ENCODE results near the gene ANO6. TPM values are rescaled to one million over a fixed set of nuclear protein-coding genes. Genes with fewer than 3 reads are reported as not detected.
A peak's percentile ranks its signal among the peaks of the same experiment; 100 is the strongest.

Gene ANO6
- total RNA-seq, 1 experiment from 2014 or later, result 64.2 TPM

DNA sequence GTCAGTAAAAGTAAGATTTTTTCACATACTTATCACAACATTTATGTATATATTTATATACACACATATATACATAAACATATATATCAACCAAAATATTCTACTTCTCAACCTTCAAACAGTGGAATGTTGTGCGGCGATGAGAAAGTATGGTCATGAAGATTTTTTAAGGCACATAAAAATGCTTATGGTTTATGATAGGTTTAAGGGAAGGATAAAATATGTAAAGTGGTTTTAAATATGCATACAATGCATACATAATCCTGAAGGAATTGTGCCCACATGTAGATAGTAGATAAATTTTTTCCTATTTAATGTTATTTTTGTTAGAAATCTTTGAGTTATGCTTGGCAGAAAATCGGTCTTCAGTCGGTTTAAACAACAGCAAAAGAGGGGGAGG lies 182.7 kb downstream of the ANO6 start:
- no peak for DNase-seq (ENCODE audit: low read depth)

DNA sequence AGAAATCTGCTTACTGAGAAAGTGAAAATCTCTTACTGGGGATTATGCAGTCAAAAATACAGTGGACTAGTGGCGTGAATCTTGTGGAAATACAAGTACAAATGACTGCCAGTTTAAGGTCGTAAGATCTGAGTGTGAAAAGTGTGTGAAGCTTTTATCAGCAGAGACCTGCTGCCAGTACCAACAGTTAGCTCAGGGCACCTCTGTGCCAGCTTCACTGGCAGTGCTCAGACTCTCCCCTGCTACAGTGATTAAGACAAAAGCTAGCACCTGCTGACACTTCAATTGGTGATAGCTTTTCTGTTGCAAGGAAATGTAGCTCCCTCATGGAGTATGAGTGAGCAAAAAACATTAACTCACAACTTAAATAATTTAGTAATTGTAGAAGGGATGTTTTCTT lies 185.1 kb downstream of the ANO6 start:
- no peak for DNase-seq (ENCODE audit: low read depth)

DNA sequence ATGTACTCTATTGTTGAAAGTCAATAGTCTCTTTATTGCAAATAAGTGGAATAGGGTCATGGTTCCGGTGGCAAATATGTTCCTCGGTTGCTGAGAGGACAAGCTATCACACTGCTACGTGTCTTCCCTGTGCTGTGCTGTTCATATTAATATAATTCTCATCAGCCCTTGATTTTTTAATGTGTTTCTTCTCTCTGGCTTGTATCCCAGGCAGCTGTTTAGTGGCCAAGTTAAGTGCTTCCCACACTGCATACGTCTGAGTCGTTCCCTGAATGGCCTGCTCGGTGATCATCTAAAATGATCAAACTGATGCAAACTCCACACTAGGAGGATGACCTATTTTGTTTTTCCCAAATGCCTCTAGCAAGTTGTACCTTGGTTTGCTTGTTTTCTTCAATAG lies 186.4 kb downstream of the ANO6 start:
- no peak for DNase-seq (ENCODE audit: low read depth)

- DNase-seq (ENCODE audit: low read depth), result no peak
Measured at GRCh38 chr12:45406988-45407850, 191.3 kb downstream of the ANO6 start.

GRCh38 chr12:45407981-45408728 lies 192.3 kb downstream of the ANO6 start:
- no peak for DNase-seq (ENCODE audit: low read depth)

DNA sequence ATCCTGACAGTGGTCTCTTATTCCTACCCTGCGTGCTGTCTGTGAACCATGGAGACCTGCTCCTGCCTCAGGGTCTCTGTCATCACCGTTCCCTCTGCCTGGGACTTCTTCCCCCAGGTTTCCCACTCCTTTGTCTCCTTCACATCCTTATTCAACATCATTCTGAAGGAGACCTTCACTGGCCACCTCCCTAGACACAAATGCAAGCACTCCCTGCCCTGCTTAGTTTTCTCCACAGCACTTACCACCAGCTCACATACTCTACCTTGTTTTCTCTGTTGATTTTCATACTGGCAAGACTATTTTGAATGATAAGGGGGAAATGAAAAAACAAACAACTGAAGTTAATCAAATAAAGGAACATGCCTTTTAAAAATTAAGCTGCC lies 192.8 kb downstream of the ANO6 start:
- no peak for DNase-seq (ENCODE audit: low read depth)

- DNase-seq (ENCODE audit: low read depth), result peak; percentile 48
Measured at GRCh38 chr12:45409966-45410365, 194.1 kb downstream of the ANO6 start.

GRCh38 chr12:45411626-45412025 lies 195.7 kb downstream of the ANO6 start:
- no peak for DNase-seq (ENCODE audit: low read depth)

DNA sequence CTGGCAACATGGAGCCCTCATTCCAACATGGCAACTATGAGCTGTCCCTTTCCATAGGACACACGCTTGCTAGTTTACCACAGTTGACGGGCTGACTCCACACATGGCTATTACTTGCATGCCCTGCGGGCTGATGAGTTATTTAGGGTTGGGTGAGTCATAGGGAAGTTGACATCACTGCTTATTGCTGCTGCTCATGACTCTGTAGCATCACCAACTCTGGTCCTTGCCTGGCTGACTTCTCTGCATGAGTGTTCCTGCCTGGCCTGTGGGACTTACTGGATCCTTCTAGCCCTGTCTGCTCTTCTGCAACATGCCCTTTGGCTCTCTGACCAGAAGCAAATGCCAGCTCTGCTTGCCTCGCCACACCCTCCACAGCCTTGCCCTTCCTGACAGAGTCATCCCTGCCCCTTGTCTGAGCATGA lies 199.5 kb downstream of the ANO6 start:
- peak; percentile 100 for DNase-seq (ENCODE audit: low read depth)

DNA sequence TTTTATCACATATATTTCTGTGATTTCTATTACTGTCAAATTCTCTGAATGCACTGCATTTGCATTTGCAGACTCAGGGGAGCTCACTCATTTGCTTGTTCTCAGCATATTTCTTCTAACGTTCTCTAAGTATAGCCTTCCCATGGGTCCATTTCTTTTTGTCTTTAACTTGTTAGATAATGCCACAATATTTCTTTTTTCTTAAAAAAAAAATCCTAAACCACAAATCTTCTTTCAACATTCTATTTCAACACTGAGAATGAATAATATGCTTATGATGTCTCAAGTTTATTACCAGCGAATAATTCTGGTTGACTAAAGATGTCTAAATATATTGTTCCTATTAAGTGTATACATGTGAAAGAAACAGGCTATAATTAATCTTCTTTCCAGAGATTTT lies 200.2 kb downstream of the ANO6 start:
- no peak for DNase-seq (ENCODE audit: low read depth)

DNA sequence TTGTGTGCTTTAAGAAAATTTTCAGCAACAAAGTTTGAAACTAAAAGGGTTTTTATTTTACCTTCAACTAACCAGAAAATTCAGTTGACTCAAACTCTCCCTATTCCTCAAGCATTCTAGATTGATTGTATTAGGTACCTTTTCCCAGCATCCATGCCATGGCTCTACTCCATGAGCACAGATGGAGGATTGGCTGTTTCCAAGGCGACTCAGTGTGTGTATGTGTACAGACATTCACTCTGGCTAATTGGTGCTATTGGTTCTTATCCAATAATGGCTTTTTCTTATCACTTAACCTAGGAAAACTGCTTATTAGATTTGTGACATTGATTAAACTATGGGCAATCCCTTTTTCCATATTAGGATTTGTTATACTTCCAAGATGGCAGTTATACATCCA lies 202.6 kb downstream of the ANO6 start:
- no peak for DNase-seq (ENCODE audit: low read depth)

GRCh38 chr12:45419317-45419814 lies 203.5 kb downstream of the ANO6 start:
- DNase-seq (ENCODE audit: low read depth), result no peak

- no peak for DNase-seq (ENCODE audit: low read depth)
Measured at GRCh38 chr12:45421736-45422135, 205.8 kb downstream of the ANO6 start.

GRCh38 chr12:45423931-45424330 lies 208.0 kb downstream of the ANO6 start:
- DNase-seq (ENCODE audit: low read depth), result no peak

DNA sequence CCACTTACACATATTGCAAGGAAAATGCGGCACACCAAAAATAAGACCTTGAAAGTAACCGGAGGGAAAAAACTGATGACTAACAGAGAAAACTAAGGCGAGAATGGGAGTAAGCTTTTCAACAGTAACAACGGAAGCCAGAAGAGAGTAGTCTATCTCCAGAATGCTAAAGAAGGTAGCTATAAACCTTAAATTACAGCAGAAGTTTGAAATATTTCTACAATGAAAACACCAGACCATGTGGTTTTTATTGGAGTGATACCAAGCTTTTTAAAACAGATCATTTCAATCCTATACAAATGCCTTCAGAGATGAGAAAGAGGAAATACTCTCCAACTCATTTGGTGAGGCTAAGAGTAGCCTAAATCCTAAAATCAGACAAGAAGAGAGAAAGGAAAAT lies 209.5 kb downstream of the ANO6 start:
- DNase-seq (ENCODE audit: low read depth), result peak; percentile 73

DNA sequence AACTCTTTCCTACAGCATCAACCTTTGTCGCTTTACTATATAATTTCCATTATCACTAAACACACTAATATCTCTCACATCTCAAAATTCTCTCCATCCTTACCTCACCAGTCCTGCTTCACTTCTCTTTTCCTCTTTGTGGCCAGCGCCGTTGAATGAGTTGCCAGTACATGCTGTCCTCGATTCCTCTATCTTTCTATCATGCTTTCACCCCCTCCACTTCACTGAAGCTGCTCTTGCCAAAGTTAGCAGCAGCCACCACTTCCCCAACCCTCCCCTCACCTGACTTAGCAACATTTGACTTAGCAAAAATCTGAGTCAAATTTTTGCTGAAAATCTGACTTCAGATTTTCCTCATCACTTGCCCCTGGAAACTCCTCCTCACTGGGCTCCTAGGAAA lies 210.4 kb downstream of the ANO6 start:
- no peak for DNase-seq (ENCODE audit: low read depth)

DNA sequence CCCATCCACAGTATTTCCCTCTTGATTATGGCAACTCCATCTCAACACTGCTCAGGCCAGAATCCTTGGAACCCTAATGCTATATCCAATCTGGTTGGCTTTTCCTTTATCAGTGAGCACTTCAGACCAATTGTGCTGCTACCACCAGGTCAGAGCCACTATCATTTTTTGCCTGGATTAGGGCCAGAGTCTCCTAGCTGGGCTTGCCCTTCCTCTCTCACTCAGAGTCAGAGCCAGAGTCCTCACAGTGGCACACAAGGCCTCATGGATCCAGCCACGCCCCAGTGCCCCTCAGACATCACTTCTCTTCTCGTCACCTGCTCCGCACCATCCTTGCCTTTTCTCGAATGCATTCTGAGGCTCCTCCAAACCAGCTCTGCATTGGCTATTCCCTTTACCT lies 211.1 kb downstream of the ANO6 start:
- DNase-seq (ENCODE audit: low read depth), result no peak

- no peak for DNase-seq (ENCODE audit: low read depth)
Measured at GRCh38 chr12:45429831-45430230, 213.9 kb downstream of the ANO6 start.

DNA sequence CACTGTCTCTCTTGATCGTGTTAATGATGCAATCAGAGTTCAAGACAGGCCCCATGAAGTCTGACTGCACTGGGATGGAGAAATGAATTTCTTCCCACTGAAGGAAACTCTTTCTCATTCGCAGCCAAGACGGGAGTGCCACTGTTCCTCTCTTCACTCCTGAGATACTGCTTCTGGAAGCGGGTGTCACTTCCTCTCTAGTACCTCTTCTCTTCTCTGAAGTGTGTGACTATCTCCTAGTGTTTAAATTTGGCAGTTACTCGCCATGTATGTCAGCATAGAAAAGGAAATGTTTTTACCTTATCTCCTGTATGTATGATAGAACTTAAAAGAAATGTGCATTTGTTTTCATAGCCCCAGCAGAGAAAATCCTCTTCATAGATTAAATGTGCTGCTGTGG lies 215.2 kb downstream of the ANO6 start:
- DNase-seq (ENCODE audit: low read depth), result no peak

DNA sequence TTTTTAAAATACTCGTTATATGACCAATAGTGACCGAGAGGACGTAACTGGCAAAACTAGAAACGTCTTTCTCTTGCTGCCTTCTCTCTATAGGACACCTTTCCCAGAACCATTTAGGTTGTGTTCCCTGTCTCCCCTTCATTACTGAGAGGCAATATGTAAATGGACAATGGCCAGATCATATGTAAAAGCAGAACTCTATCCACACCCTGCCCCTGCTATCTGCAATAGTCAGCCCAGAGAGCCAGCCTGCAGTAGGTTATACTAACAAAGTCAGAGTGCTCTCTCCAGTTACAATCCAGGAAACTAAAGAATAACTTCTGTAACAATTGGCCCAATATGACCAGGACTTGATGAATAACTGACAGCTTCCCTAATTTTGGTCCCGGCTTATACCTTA lies 216.8 kb downstream of the ANO6 start:
- DNase-seq (ENCODE audit: low read depth), result no peak

DNA sequence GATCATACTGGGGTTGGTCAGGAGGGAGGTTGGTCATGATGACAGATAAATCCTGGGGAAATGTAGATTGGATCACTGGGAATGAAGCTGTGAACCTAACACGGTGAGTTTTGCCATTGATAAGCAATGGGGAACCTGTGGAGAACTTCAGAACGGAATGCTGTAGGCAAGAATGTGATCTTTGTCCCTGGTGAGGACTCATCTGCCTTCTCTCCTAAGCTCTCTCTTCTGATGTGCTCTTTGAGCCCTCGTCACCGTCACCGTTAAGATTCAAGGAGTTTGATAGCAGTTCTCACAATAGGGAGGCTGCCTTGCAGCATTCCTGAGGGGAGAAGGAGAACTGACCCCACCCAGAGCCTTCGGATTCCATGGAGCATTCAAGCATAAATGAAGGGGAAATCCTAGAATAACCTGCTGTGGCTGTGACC lies 217.6 kb downstream of the ANO6 start:
- DNase-seq (ENCODE audit: low read depth), result no peak

- DNase-seq (ENCODE audit: low read depth), result no peak
Measured at GRCh38 chr12:45434094-45434493, 218.2 kb downstream of the ANO6 start.

Measured in M059J (cell line).